Eye (tissue), 1 donor: ENCODE measurements around the gene CTDSP2.
"Not testable (repeated sequence)": the region's sequence is repeated elsewhere in the genome, so short reads cannot be mapped to it uniquely, and the experiment has no call there.

Source experiments
- DNase-seq: peaks from one replicate; pipeline ENCODE4 v3.0.0-alpha.2; 2015

Gene CTDSP2

DNA sequence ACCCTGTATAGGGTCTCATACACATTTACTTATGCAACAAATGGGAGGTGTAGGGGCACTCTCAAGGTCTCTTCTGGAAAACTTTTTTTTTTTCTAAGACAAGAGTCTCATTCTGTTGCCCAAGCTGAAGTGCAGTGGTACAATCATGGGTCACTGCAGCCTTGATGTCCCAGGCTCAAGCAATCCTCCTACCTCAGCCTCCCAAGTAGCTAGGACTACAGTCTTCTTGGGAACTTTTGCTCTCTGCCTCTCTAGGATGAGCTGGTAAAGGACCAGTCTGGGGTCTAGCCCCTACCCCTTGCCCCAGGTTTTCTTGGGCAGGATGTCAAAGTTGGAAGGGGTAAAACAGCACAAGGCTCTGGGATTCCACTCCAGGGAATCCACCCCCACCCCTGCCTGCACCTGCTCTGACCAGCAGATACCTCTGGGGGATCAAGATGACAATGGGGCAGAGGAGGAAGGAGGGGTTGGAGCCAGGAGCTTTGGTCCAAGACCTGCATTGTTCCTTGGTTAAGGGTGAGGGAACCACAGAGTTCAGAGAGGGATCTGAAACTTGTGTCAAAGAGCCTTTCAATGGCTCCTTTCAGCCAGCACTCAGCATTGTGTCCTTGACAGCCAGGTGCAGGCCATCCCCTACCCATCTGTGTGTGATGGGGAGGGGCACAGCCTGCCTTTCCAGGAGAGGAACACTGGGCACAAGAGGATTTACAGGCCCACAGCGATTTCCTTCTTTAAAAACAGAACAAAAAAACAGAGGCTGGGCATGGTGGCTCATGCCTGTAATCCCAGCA is 12.2 kb downstream of the CTDSP2 start:
- DNase-seq = no peak

GRCh38 chr12:57833672-57834071 is 12.9 kb downstream of the CTDSP2 start:
- DNase-seq = no peak

GRCh38 chr12:57832966-57833365 is 13.6 kb downstream of the CTDSP2 start:
- peak; percentile 95 for DNase-seq

DNA sequence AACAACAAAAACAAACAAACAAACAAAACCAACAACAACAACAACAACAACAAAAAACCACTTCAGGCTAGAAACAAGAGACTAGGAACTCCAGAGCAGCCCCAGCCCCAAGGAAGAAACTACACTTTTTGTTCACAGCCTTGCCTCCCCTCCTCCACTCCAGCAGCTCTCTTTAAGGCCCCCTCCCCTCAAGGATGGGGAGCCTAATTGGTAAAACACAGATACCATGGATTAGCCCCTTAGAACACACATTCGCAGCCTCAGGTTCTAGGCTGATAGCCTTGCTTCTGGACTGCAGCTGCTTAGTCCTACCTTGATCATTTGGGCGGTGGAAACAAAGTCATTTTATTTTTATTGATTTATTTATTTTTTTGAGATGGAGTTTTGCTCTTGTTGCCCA is 16.1 kb downstream of the CTDSP2 start:
- DNase-seq = no peak

GRCh38 chr12:57829025-57829777 is 17.3 kb downstream of the CTDSP2 start:
- DNase-seq = no peak

DNA sequence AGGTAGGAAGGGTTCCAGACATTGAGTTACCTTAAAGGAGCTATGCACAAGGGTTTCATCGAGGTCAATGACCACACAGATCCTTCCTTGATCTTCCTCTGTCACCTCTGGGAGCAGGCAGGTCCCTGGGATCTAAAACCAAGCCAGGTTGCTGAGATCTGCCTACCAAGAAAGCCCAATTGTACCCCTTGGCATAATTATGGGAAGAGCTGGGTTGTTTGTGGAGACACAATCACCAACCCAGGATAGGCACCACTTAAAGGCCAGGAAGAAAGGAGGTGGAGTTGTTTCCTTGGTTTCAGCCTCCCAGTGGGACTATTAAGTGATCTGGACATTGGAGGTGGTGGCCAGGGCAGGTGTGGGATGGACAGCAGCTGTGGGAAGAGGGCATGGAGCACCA is 19.6 kb downstream of the CTDSP2 start:
- DNase-seq = no peak

DNA sequence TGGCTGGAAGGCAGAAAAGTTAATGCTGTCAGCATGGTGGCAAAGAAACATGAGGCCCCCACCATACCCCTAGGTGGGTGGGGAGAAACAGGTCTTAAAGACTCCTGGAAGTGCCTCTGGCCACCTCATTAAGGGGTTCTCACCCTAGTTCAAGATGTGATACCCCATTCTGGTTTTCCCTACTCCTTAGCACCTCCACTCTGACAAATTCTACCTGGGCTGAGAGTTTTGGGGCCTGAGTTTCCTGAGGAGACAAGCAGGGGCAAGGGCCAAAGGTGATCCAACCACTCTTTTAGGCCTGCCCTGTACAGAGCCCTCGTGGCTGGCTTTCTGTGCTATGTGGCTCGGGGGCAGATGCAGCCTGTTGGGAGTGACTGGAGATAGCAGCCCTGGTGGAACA is 20.1 kb downstream of the CTDSP2 start:
- DNase-seq = no peak

DNA sequence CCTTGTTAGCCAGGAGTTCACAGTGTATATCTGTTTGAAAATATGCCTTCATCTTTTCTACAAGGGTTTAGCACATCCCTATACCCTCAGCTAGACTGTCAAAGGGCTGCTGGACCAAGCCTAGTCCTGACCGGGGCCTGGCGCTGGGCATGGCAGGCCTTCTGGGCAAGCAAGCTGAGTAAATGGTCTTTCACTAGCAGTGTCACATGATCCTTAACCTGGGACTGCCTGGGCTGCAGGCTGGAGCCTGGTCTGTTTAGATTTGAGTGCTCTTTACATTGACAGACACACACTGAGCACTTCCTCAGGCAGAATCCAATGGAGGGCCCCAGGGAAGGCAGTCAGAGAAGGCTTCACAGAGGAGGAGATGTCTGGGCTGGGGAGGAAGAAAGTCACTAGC is 21.1 kb downstream of the CTDSP2 start:
- no peak for DNase-seq

GRCh38 chr12:57823908-57824640 is 22.5 kb downstream of the CTDSP2 start:
- no peak for DNase-seq

GRCh38 chr12:57823131-57823907 is 23.2 kb downstream of the CTDSP2 start:
- no peak for DNase-seq

GRCh38 chr12:57822392-57823130 is 24.0 kb downstream of the CTDSP2 start:
- no peak for DNase-seq

DNA sequence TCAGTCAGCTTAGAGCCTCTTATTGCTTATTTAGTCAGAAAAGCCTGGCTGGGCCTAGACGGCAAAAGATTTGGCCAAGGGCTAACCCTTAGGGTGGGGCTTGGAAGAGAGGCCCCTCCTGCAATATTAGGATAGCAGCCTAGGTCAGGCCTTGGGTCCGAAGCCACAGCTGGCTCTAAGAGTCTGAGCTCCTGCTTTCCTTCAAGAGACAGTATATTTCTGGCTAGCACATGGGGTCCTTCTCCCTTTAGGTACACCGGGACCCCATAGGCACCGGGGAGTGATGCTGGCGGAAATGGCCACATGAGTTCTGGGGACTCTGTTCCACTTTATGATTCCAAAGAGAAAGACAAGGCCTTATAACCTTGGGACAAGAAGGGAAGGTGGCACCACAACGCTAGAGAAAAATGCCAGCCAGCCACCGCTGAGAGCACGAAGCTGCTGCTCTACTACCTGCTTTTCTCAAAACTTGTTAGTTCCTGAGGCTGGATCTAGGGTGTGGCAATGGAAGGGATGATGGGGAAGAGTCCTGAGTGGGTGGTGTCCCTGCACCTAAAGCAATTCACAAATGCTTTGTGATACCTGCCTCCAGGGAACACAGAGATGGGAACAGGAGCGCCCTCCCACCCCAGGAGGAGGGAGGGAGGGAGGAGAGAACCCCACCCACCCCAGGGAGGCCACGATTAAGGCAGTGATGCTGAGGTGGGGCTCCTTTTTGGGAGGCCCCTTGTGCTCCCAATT is 24.9 kb downstream of the CTDSP2 start:
- no peak for DNase-seq

- DNase-seq = not testable (repeated sequence)
Measured at GRCh38 chr12:57821015-57821414, 25.5 kb downstream of the CTDSP2 start.

DNA sequence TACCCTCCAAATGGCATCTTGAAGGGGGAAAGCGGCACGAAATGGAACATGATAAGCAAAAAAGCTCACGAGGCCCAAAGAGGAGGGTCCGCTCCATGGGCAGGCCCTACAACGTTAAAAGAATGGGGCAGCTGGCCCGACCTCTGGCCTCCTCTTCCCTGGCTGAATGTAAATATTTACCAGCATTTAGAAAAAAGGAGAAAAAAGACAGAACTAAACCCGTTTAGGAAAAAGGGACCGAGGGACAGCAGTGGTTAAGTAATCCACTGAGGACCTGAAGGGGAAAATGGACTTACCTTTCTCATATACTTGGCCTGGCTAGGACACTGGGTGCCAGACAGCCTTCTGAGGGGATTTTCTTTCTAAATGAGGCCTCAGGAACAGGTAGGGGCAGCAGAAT is 26.4 kb downstream of the CTDSP2 start:
- DNase-seq = not testable (repeated sequence)

DNA sequence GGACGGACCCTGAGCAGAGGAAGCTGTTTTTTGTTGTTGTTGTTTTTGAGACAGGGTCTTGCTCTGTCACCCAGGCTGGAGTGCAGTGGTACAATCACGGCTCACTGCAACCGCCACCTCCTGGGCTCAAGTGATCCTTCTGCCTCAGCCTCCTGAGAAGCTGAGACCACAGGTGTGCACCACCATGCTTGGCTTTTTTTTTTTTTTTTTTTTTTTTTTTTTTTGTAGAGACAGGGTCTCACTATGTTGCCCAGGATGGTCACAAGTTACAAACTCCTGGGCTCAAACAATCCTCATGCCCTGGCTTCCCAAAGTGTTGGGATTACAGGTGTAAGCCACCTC is 28.6 kb downstream of the CTDSP2 start:
- DNase-seq = not testable (repeated sequence)

GRCh38 chr12:57817261-57817989 is 29.1 kb downstream of the CTDSP2 start:
- no peak for DNase-seq

GRCh38 chr12:57816855-57817151 is 29.7 kb downstream of the CTDSP2 start:
- no peak for DNase-seq

- DNase-seq = no peak
Measured at GRCh38 chr12:57816001-57816854, 30.3 kb downstream of the CTDSP2 start.

GRCh38 chr12:57815177-57816000 is 31.1 kb downstream of the CTDSP2 start:
- DNase-seq = no peak
